A673 (cell line): ENCODE data around the gene NGEF.

Experiments used
- EZH2 ChIP-seq: fragments of 200-600 bp; sonication (generic); IDR thresholded peaks from 2 replicates; pipeline ENCODE4 v1.6.1; 2017; ENCODE audit warnings: borderline replicate concordance, low read depth, mild to moderate bottlenecking, mixed read lengths, antibody characterized with exemption, low read length; ENCODE audit not compliant: poor library complexity, severe bottlenecking
- TF ChIP-seq, protein P1 (sequence below): fragments of 300-800, 200-600 bp; sonication (generic); conservative IDR thresholded peaks from 2 replicates; pipeline ENCODE4 v1.5.1; 2017; ENCODE audit warnings: low read depth, mild to moderate bottlenecking, antibody characterized with exemption, low read length, moderate library complexity, mixed read lengths

DNA sequence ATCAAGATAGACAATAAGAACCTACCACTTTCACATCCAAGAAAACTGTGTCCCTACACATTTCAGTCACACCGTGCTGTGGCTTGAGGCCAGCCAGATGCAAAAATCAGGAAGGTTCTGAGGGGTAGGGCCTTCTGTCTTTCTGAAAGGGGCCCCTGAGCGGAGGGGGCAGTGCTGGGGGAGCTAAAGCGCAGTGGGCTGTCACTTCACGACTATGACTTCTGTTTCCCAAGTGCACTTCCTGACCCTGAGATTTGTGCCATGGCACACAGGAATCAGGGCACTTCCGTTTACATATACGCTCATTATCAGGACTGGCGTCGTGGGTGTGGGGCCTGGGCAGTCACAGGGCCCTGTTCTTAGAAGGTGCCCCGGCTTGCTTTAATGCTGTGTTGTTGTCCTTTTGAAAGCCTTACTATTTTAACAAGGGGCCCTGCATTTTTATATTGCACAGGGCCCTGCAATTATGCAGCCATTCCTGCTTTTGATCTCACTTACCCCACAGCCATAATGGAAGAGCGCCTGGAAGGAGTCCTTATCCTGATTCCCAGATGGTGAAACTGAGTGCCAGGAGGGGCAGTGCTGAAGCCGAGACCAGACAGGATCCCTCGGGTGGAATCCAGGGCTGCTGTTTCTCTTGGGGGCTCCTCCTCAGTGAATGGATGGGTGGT lies 620 bp downstream of the NGEF start:
- TF ChIP-seq, protein P1, sequence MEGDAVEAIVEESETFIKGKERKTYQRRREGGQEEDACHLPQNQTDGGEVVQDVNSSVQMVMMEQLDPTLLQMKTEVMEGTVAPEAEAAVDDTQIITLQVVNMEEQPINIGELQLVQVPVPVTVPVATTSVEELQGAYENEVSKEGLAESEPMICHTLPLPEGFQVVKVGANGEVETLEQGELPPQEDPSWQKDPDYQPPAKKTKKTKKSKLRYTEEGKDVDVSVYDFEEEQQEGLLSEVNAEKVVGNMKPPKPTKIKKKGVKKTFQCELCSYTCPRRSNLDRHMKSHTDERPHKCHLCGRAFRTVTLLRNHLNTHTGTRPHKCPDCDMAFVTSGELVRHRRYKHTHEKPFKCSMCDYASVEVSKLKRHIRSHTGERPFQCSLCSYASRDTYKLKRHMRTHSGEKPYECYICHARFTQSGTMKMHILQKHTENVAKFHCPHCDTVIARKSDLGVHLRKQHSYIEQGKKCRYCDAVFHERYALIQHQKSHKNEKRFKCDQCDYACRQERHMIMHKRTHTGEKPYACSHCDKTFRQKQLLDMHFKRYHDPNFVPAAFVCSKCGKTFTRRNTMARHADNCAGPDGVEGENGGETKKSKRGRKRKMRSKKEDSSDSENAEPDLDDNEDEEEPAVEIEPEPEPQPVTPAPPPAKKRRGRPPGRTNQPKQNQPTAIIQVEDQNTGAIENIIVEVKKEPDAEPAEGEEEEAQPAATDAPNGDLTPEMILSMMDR, result no peak
- no peak for TF ChIP-seq EZH2
